NCI-H1436 treated with DMSO at 0.1 percent for 48 hours (cell line): Measurements from ENCODE around the gene C1orf21.

Source experiments
- DNase-seq: peaks from one replicate; lab custom pipeline; 2025; lab: John Stamatoyannopoulos, UW

C1orf21 gene

GRCh38 chr1:184513966-184514365 lies 127.1 kb downstream of the C1orf21 start:
- DNase-seq = no peak

DNA sequence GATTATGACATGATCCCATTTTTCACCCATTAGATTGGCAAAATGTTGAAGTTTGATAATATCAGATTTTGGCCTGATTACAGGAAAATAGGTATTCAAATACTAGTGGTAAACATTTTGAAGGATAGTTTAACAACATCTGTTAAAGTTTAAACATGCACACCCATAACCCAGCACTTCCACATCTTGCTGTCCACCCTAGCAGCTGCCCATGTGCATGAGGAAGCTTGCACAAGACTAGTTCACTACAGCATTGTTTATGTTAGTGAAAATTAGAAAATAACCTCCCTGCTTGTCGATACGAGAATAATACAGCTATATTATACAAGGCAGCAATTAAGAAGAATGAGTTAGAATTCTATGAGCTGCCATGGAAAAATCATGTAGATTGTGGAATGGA lies 127.6 kb downstream of the C1orf21 start:
- no peak for DNase-seq

GRCh38 chr1:184517130-184517529 lies 130.3 kb downstream of the C1orf21 start:
- no peak for DNase-seq

DNA sequence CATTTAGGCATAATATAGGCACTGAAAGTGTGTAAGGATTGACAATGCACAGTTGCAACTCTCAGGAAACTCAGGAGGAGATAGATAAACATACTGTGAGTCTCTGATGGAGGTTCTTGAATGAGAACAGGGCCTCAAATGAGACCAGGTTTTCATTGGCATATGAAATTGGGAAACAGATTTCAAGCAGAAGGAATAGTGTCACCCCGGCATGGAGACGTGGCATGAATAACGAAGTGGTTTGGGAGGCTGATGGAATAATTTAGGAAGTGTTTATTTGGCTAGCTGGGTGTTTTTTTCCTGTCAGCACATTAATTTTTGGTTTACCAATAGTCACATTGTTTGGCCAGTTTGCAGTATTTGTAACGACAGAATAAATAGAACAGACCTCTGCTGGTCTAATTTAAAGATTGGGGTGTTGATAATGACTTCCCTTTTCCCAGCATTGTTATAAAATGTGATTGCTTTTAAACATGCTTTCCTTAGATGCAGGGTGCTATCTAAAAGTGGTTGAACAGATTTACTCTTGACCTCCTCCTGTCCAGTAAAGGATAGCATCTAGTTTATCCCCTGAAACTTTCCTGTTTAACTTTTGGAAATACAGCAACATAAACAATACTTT lies 132.0 kb downstream of the C1orf21 start:
- DNase-seq = no peak

- DNase-seq = no peak
Measured at GRCh38 chr1:184520336-184520735, 133.5 kb downstream of the C1orf21 start.

DNA sequence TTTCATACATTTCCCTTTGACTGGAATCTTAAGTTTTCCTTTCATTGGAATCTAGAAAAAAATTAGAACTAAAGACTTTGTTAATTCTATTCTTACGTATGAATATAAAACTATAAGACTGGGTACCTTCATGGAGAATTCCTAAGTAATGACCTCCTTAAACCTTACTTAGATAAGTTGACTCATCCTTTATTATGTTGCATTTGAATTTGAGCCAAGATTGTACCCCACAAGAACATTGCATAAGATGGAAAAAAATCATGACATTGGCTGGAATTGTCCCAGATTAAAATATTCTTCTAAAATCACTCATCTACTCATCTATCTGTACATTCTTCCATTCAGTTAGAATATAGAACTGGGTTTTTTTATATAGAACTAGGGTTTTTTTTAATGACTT lies 137.4 kb downstream of the C1orf21 start:
- no peak for DNase-seq

GRCh38 chr1:184527402-184527801 lies 140.6 kb downstream of the C1orf21 start:
- DNase-seq = no peak

- no peak for DNase-seq
Measured at GRCh38 chr1:184530226-184530625, 143.4 kb downstream of the C1orf21 start.

DNA sequence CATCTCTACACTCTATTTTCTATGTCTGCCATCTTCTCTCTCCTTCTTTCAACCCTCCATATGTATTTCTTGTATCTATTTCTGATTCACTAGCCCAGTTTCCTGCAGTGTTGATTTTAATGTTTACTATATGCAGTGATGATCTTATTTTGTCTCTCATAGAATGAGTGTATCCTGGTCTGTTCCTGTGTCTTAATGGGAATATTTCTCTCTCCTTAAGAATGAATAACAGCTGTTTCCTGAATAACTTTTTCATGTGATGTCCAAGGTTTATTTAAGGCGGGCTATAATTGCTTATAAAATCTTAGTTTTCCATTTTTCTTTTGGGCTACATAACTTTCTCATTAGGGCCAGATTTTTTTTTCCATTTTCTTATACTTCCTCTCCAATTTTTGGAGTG lies 144.5 kb downstream of the C1orf21 start:
- DNase-seq = no peak

DNA sequence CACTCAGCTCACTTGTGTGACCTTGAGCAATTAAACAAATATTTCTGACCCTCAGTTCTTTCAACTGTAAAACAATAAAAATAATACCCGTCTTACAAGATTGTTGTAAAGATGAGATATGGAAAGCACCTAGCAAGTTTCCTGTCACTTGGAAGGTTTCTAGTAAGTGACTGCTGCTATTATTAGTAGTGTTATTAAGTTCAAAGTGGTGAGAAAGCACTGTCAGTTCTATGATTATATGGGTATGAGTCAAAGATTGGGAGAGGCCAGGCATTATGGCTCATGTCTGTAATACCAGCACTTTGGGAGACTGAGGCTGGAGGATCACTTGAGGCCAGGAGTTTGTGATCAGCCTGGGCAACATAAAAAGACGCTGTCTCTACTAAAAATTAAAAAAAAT lies 145.4 kb downstream of the C1orf21 start:
- DNase-seq = no peak

- no peak for DNase-seq
Measured at GRCh38 chr1:184533049-184533448, 146.2 kb downstream of the C1orf21 start.

DNA sequence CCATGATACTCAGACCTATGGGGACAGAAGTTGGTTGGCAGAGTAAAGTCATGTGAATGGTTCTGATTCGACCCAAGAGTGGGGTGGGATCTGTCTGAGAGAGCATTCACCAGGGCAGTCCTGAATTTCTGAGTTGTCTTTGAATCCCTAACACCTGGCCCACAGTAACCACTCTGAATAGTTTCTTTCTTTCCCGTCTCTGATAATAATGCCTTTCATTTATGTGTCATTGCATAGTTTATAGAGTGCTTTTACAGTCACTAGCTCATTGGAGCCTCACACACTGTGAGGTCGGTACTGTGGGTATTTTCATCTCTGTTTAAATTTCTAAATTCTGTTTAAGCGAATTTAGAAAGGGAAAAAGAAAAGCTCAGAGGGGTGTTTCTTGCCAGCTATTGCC lies 147.1 kb downstream of the C1orf21 start:
- DNase-seq = no peak

DNA sequence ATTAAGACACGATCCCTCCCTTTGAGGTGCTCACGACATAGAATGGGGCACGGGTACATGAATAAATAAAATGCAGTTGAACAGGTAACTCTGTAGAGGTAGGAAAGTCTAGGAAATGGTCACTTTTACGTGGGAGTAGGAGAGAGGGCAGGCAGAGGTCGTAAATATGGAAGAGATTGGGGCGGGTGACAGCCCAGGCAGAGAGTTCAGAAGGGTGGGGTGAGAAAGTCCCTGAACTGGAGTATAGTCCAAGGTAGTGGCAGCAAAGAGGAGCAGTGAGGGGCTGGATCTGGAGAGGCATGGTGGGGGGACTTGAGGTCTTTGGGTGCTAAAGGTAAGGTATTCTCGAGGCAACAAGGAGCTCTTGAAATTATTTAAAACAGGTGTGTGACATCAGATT lies 147.9 kb downstream of the C1orf21 start:
- DNase-seq = no peak

GRCh38 chr1:184535191-184535970 lies 148.6 kb downstream of the C1orf21 start:
- no peak for DNase-seq

GRCh38 chr1:184536246-184536985 lies 149.6 kb downstream of the C1orf21 start:
- no peak for DNase-seq

DNA sequence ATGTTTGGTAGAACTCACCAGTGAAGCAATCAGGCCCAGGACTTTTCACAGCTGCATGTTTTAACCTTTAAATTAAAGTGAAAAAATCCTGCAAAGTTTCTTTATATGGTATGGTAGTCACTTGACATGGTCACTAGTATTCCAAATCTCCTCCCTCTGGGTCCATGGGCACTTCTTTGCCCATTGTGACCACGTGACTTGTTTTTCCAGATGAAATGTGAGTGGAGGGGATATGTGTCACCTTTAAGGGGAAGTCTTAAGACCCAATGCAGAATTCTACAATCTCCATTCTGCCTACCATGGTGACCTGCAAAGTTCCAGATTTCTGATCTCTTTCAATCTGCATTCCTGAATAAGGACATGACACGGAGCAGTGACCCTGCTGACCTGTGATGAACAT lies 152.8 kb downstream of the C1orf21 start:
- DNase-seq = no peak

DNA sequence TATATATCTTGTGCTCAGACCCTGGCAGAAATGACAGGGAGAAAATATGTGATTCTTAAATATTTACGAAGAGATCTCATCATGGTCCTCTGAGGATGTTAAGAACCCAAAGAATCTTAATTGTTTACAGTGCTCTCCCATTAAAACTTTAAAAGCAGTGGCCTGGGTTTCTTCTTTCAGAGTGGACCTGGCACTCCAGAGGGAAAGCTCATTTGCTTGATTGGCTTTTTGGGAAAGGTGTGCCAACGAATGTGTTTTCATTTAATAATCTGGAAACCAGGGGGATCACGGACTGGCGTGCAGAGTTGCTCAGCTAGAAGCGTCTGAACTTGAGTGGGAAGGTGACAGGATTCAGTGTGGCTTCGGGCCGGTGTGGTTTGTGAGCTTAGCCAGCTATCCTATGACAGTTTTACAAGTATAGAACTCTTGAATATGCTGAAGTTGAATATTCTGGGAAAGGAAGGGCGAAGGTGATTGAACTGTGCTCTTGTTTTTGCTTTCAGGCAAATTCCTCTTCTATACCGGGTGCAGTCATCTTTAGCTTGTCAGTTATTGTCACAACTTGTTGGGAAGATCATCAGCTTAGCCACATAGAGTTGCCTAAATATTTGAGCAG lies 154.8 kb downstream of the C1orf21 start:
- no peak for DNase-seq

DNA sequence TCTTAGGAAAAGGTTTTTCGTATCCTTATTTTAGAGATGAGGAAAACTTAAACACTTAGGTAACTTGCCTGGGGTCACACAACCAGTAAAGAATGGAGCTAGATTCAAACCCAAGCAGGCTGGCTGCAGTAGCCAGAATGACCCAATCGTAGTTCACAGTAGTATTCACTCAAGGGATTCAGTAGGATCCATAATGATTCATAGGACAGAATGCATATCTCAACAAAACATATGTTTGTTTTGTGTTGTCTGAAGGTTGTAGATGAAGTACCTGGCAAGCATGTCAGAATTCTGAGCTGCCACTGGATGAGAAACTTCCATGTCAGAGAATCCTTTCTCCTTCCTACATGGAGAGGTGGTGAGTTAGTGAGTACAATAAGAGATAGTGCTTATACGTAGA lies 155.5 kb downstream of the C1orf21 start:
- no peak for DNase-seq

DNA sequence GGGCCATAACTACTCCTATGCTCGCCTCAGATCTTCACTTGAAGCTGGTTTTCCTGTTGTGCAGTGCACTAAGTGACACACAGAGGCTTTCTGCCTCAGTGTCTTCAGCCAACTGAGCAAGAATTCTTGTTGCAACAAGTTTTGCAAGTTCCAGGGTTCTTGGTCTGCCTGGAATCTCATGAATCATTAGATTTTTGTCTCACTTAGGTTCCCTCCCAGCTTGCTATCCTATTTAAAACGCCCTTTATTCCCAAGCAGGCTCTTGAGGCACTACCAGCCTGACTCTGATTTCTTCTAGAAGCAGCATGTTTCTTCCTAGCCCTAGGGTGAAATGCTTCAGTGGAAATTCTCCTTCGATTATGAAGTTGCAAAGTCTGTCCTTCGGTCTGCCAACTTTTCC lies 158.8 kb downstream of the C1orf21 start:
- DNase-seq = no peak

DNA sequence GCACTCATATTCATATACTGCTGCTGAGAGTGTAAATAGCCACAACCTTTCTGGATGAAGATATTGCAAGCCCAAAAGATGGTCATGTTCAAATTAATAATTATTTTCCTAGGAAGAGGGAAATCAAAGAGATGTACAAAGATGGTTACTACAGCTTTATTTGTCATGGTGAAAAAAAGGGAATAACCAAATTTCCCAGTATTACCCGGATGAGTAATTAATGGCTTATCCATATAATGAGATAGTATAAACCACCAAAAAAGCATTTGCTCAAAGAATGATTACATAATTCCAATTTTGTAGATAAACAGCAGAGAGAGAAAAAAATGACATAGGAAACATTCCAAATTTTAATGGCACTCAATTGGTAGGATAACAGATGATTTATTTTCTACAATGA lies 165.6 kb downstream of the C1orf21 start:
- no peak for DNase-seq

- no peak for DNase-seq
Measured at GRCh38 chr1:184553845-184554244, 167.0 kb downstream of the C1orf21 start.
